Esophagus muscularis mucosa (tissue), 4 donors: ENCODE measurements around the gene ZNF76. TPM values are rescaled to one million over a fixed set of nuclear protein-coding genes. Genes with fewer than 3 reads are reported as not detected.

ENCODE experiments used
- DNase-seq: peaks from one replicate; pipeline ENCODE4 v3.0.0-alpha.2; 2017; ENCODE audit errors: extremely low spot score
- H3K27ac ChIP-seq, 4 donors: fragments of 200-600 bp; sonication (generic); replicated peaks in 1 of 4; 1 replicate in 3 of 4; 2 replicates in 1 of 4; pipeline ENCODE4 v1.5.1; 2016 to 2019; ENCODE audit warnings: mild to moderate bottlenecking in 1 of 4
- H3K27me3 ChIP-seq, 4 donors: fragments of 200-600 bp; sonication (generic); one replicate each; pipeline versions ENCODE4 v1.5.1 to v1.6.0; 2016 to 2019
- H3K36me3 ChIP-seq, 4 donors: fragments of 200-600 bp; sonication (generic); one replicate each; pipeline ENCODE4 v1.5.1; 2016 to 2019
- H3K4me1 ChIP-seq, 4 donors: fragments of 200-600 bp; sonication (generic); one replicate each; pipeline ENCODE4 v1.5.1; 2016 to 2019
- H3K4me3 ChIP-seq, 4 donors: fragments of 200-600 bp; sonication (generic); 1 replicate in 2 of 4; 2 replicates in 2 of 4; pipeline ENCODE4 v1.5.1; 2016 to 2019; ENCODE audit warnings: mild to moderate bottlenecking in 4 of 4, moderate library complexity in 1 of 4
- H3K9me3 ChIP-seq, 4 donors: fragments of 200-600 bp; sonication (generic); 1 replicate in 3 of 4; 2 replicates in 1 of 4; pipeline ENCODE4 v1.5.1; 2016 to 2019
- EP300 ChIP-seq: sonication (generic); formaldehyde crosslinking; IDR thresholded peaks from one replicate; pipeline ENCODE4 v1.6.1; 2017; ENCODE audit warnings: antibody characterized with exemption
- POLR2A ChIP-seq: fragments of 450-650 bp; IDR thresholded peaks from one replicate; pipeline ENCODE4 v1.6.1; 2017; ENCODE audit warnings: antibody characterized with exemption, moderate library complexity, mild to moderate bottlenecking, low read depth
- POLR2AphosphoS5 ChIP-seq, 2 donors: sonication (generic); formaldehyde crosslinking; IDR thresholded peaks; one replicate each; pipeline ENCODE4 v1.6.1; 2017; ENCODE audit warnings: antibody characterized with exemption in 2 of 2
- WGBS: methylation state at CpG from one replicate; pipeline ENCODE4 v1.1.5; 2018; 5-methylcytosine and 5-hydroxymethylcytosine counted together
- intact Hi-C: fragments of 100-400 bp; cut with DNase I; formaldehyde crosslinking; loops from one replicate; pipeline ENCODE4 v1.15.1; 2023
- total RNA-seq, 4 donors: library from RNA; depleted of rRNA; stranded (reverse); fragments of >200 nt; gene quantifications; one replicate each; pipeline versions ENCODE4 v1.1.0 to v1.2.1, GENCODE V29; 2016
- TF ChIP-seq, protein P1 (sequence below), 3 experiments: fragments of 200-600 bp in 2 of 3; fragments of 450-650 bp in 1 of 3; sonication (generic) in 2 of 3; IDR thresholded peaks; one replicate each; pipeline ENCODE4 v1.5.1; 2017 to 2019; ENCODE audit warnings: antibody characterized with exemption in 3 of 3, mild to moderate bottlenecking in 2 of 3, moderate library complexity in 1 of 3

Gene ZNF76
- total RNA-seq, 4 donors from 2014 or later = 33.2 to 47.0 (median 36.2) TPM

DNA sequence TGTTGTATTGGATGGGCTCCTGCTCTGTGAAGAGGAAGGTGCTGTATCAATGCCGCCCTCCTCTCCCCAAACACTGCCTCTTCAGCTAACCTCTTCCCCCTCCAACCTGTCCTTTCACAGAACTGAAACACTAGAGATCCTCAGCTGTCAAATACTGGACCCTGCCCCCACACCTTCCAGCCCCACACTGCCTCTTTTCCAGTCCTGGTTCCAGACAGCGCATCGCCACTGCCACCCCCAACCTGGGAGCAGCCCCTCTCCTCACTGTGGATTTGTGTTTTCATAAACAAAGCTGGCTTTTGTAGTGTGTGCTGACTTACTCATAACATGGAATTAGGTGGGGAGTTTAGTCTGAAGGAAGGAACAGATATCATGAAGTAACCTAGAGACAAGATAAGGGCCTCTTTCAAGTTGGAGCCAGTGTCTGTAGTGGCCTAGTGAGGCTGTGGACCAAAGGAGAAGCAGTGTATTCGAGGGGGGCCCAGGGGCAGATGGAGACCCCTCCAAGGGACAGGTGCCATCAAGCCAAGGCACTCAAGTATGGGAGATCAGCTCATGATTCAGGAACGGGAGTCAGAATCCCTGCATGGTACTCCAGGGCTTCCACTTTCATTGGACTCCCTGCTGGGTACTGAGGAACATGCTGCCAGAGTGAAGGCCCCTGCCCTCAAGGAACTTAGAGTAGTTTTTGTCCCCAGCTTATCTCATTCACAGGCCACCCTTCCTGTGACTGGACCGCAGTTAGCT is 43.7 kb upstream of the ZNF76 start:
- peak overlapping the region in 3 of 4 donors; percentile 61 to 66 (median 61) for H3K4me3 ChIP-seq
- DNase-seq = no peak
- WGBS = 89% methylated on average over 6 of the region's 6 CpGs
- H3K4me1 ChIP-seq = peaks cover 49 to 74% (median 59%) of the 10 kb centered on the region in 4 donors
- intact Hi-C loops = no loop called here
- no peaks in the 10 kb centered on the region for H3K36me3 ChIP-seq
- H3K27ac ChIP-seq = peak overlapping the region in 3 of 4 donors; percentile 9 to 72 (median 53)
- TF ChIP-seq EP300 = no peak
- TF ChIP-seq POLR2AphosphoS5 (IDR thresholded peaks at IDR 0.05) = peak in 1 of 2 donors; percentile 10
- TF ChIP-seq, protein P1, sequence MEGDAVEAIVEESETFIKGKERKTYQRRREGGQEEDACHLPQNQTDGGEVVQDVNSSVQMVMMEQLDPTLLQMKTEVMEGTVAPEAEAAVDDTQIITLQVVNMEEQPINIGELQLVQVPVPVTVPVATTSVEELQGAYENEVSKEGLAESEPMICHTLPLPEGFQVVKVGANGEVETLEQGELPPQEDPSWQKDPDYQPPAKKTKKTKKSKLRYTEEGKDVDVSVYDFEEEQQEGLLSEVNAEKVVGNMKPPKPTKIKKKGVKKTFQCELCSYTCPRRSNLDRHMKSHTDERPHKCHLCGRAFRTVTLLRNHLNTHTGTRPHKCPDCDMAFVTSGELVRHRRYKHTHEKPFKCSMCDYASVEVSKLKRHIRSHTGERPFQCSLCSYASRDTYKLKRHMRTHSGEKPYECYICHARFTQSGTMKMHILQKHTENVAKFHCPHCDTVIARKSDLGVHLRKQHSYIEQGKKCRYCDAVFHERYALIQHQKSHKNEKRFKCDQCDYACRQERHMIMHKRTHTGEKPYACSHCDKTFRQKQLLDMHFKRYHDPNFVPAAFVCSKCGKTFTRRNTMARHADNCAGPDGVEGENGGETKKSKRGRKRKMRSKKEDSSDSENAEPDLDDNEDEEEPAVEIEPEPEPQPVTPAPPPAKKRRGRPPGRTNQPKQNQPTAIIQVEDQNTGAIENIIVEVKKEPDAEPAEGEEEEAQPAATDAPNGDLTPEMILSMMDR (IDR thresholded peaks at IDR 0.05) = no peak
- TF ChIP-seq POLR2A = no peak
- peaks cover 0 to 52% (median 12%) of the 10 kb centered on the region in 4 donors for H3K27me3 ChIP-seq
- no peaks in the 10 kb centered on the region for H3K9me3 ChIP-seq

DNA sequence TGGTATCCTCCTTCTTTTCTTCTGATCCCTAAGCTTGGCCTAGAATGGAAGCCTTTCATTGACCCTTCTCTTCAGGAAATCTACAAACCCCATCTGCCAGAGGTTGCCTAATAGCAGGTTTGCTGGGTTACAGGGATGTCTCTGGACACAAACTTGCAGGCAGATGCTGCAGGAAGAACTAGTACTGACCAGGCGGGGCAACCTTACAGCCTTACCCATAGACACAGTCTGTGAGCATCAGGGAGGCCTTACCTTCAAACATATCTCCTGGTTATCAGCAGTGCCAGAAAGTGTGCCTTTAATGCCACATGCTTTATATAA is 43.2 kb upstream of the ZNF76 start:
- no peak for TF ChIP-seq POLR2A
- TF ChIP-seq, protein P1 (IDR thresholded peaks at IDR 0.05) = no peak
- TF ChIP-seq EP300 = no peak
- TF ChIP-seq POLR2AphosphoS5 (IDR thresholded peaks at IDR 0.05) = no peak
- no peak overlapping the region for H3K4me3 ChIP-seq
- DNase-seq = no peak
- H3K4me1 ChIP-seq = peaks cover 49 to 74% (median 59%) of the 10 kb centered on the region in 4 donors
- peaks cover 0 to 50% (median 12%) of the 10 kb centered on the region in 4 donors for H3K27me3 ChIP-seq
- no peaks in the 10 kb centered on the region for H3K9me3 ChIP-seq
- 83% methylated on average over 1 of the region's 1 CpG for WGBS
- H3K36me3 ChIP-seq = no peaks in the 10 kb centered on the region
- peak overlapping the region in 2 of 4 donors; percentile 53 to 72 for H3K27ac ChIP-seq
- intact Hi-C loops = no loop called here

DNA sequence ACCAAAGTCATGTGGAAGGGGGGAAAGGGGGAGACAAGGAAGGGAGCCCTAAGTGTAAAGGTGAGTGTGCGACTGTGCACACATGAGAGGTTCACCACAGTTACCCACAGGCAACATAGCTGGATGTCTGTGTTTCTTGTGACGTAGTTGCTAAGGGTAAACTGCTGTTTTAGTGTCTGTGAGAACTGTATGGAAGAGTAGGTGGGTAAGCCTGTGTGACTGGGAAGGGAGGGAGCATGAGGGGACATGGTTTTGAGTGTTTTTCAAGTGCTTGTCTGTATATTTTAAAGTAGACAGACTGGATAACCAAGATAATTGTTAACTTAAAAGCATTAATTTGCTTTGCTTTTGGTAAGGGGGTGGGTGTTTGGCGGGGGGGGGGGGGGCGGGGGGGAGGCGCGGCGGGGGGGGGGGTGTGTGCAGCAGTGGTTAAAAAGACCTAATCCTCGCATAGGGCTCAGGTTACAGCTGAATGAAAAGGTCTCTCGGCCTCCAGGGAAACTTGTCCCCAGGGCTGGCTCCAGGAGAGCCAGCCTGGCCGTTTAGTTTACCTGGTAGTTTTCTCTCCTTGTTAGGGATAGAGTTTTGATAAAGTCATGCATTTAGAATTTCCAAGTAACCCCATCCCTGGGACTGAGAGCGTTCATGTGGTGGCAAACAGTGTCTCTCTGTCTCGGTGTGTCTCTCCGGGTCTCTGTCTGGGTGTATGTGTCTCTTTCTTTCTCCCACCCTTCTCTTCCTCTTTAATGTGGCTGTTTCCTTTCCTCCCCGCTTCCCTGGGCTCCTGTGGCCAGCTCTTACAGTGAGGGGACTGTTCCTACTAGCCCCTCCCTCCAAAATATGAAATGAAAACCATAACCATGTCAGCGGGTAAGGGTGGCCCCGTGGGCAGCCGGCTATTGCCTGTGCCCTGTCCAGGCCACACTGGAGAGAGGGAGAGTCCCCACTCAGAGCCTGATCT is 42.4 kb upstream of the ZNF76 start:
- TF ChIP-seq, protein P1 (IDR thresholded peaks at IDR 0.05) = no peak
- TF ChIP-seq POLR2A (no peak), POLR2AphosphoS5 (IDR thresholded peaks at IDR 0.05) (no peak), EP300 (no peak)
- Histone ChIP-seq H3K4me1 (peaks cover 49 to 74% (median 62%) of the 10 kb centered on the region in 4 donors), H3K27ac (peak overlapping the region in 2 of 4 donors; percentile 64 to 72), H3K36me3 (no peaks in the 10 kb centered on the region), H3K9me3 (no peaks in the 10 kb centered on the region), H3K4me3 (no peak overlapping the region), H3K27me3 (peaks cover 0 to 42% (median 9%) of the 10 kb centered on the region in 4 donors)
- 47% methylated on average over 11 of the region's 17 CpGs for WGBS
- no peak for DNase-seq
- intact Hi-C loops = no loop called here

DNA sequence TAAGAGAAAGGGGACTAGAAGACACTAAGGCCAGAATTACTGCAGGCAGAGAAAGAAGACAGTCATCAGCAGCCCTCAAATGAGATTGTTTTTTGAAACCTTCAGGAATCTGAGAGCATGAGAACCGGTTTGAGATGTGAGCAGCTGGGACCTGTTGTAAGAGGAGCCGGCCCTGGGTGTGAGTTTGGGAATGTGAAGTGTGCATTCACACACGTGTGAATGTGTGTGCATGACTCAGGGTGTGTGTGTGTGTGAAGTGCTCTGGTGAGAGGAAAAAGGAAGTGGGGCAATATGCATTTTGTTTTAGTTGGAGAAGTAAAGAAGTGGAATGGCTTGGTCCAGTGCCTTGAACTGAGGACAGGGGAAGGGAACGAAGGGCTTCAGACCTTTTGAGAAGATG is 41.5 kb upstream of the ZNF76 start:
- intact Hi-C loops = no loop called here
- no peaks in the 10 kb centered on the region for H3K36me3 ChIP-seq
- no peaks in the 10 kb centered on the region for H3K9me3 ChIP-seq
- H3K27me3 ChIP-seq = peaks cover 0 to 35% (median 7%) of the 10 kb centered on the region in 4 donors
- H3K4me3 ChIP-seq = no peak overlapping the region
- H3K4me1 ChIP-seq = peaks cover 49 to 72% (median 60%) of the 10 kb centered on the region in 4 donors
- no peak for TF ChIP-seq EP300
- TF ChIP-seq, protein P1 (IDR thresholded peaks at IDR 0.05) = no peak
- H3K27ac ChIP-seq = peak overlapping the region in 2 of 4 donors; percentile 19 to 64
- WGBS = 32% methylated on average over 4 of the region's 4 CpGs
- DNase-seq = no peak
